Neuron (in vitro differentiated cells): ENCODE measurements around the gene ARG2.
A peak's percentile ranks its signal among the peaks of the same experiment; 100 is the strongest.
"Not testable (repeated sequence)": the region's sequence is repeated elsewhere in the genome, so short reads cannot be mapped to it uniquely, and the experiment has no call there.

Experiments
- H2AFZ ChIP-seq: one replicate; pipeline ENCODE4 v1.6.1; 2013; ENCODE audit warnings: low read depth, mild to moderate bottlenecking, inconsistent platforms, low read length, moderate library complexity
- H3K27me3 ChIP-seq: one replicate; pipeline ENCODE4 v1.6.1; 2013; ENCODE audit warnings: low read length; ENCODE audit not compliant: insufficient read depth
- H3K36me3 ChIP-seq: one replicate; pipeline ENCODE4 v1.6.1; 2013; ENCODE audit warnings: low read length; ENCODE audit not compliant: insufficient read depth
- H3K4me1 ChIP-seq: one replicate; pipeline ENCODE4 v1.6.1; 2013; ENCODE audit warnings: low read length; ENCODE audit not compliant: insufficient read depth
- H3K4me3 ChIP-seq: 2 replicates; pipeline ENCODE4 v1.5.1; 2013; ENCODE audit warnings: mild to moderate bottlenecking, low read length, moderate library complexity
- H3K9me3 ChIP-seq: one replicate; pipeline ENCODE4 v1.6.1; 2013; ENCODE audit warnings: low read length

ARG2 gene

DNA sequence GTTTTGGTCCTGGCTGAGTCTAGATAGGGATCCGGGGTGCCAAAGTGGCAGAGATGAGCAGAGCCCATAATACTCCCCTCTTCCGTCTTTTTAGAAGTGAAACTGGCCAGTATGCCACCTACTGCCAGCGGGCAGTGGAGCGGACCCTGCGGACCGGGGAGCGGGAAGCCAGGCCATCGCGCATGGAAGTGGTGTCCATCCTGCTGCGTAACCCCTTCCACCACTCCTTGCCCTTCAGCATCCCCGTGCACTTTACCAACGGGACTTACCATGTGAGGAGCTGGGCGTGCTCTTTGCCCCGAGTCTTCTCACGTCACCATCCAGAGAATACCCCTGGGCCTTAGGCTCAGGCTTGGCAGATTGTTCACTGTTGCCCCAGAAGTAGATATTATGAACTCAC is 40.7 kb upstream of the ARG2 start:
- no peaks in the 10 kb centered on the region for H3K9me3 ChIP-seq
- H3K4me1 ChIP-seq, result no peaks in the 10 kb centered on the region
- peaks cover 17% of the 10 kb centered on the region for H3K36me3 ChIP-seq

DNA sequence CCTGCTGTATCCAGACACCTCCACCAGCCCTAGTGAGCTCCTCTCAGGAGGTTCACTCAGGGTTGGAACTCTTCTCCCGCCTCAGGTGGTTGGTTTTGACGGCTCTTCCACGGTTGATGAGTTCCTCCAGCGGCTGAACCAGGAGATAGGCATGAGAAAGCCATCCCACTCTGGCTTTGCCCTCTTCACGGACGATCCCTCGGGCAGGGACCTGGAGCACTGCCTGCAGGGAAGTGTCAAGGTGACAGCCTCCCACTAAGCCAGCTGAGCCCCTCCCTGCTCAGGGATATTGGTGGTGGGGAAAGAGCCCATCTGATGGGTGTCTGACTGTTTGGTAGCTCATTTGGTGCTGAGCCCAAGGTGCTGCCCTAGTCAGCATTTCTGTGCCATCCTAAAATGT is 40.1 kb upstream of the ARG2 start:
- Histone ChIP-seq H3K36me3 (peaks cover 13% of the 10 kb centered on the region), H3K27me3 (no peaks in the 10 kb centered on the region), H3K4me3 (no peak overlapping the region), H3K9me3 (no peaks in the 10 kb centered on the region), H3K4me1 (no peaks in the 10 kb centered on the region), H2AFZ (no peak overlapping the region)

More for the DNA sequence above, 40.7 kb upstream of the ARG2 start:
- Histone ChIP-seq H2AFZ (no peak overlapping the region), H3K4me3 (no peak overlapping the region), H3K27me3 (no peaks in the 10 kb centered on the region)

DNA sequence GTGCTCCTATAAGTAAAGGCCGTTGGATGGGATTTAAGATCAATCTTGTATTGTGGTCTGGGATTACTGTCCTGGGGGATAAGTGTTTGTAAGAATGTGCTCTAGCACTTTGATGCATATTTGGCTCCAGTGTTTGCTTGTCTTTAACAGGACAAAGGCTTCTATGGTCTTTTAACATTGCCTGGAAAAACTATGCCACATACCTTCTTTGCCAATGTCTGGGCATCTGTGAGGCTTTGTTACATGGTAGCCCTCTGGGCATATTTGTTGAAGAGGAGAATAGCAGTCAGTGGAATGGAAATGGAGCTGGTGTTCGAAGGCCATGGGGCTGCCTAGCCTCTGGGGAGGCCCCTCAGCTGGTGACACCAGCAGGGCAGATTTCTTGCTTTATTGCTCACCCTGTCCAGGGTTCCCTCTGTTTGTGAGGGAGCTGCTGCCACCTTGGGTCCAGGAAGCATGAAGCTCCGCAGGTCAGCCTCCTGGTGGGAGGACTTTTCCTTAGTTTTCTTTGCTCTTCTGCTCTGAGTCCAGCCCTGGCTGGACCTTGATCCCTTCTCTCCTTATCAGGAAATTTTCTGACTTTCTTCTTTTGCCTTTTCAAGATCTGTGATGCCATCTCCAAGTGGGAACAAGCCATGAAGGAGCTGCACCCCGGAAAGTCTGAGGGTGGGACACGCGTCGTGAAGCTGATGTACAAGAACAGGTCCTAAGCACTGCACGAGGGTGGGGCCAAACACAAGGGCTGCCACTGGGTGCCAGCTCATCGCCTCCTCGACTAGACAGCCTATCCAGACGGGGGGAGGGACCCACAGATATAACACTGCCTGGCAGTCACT is 39.2 kb upstream of the ARG2 start:
- H3K27me3 ChIP-seq, result no peaks in the 10 kb centered on the region
- H2AFZ ChIP-seq, result no peak overlapping the region
- peaks cover 13% of the 10 kb centered on the region for H3K36me3 ChIP-seq
- no peaks in the 10 kb centered on the region for H3K9me3 ChIP-seq
- no peaks in the 10 kb centered on the region for H3K4me1 ChIP-seq
- H3K4me3 ChIP-seq, result no peak overlapping the region

DNA sequence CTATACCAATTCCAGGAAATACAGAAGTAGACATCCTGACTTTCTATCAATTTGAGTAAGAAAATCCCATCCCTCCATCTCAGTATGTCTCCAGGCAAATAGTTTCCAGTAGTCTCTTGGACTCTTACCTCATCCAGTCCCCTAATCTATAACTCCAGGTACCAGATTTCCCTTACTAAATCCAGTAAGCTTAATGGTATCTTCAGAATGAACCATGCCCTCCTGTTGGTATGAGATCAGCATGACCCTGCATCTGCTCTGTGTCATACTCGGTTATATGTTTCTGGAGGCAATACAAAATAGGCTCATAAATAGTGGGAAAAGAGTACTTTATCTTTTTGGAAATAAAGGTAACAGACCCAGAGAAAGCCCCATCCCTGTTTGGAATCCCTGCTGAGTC is 38.1 kb upstream of the ARG2 start:
- Histone ChIP-seq H3K9me3 (no peaks in the 10 kb centered on the region), H2AFZ (no peak overlapping the region), H3K36me3 (peaks cover 18% of the 10 kb centered on the region), H3K27me3 (no peaks in the 10 kb centered on the region), H3K4me3 (no peak overlapping the region), H3K4me1 (no peaks in the 10 kb centered on the region)

DNA sequence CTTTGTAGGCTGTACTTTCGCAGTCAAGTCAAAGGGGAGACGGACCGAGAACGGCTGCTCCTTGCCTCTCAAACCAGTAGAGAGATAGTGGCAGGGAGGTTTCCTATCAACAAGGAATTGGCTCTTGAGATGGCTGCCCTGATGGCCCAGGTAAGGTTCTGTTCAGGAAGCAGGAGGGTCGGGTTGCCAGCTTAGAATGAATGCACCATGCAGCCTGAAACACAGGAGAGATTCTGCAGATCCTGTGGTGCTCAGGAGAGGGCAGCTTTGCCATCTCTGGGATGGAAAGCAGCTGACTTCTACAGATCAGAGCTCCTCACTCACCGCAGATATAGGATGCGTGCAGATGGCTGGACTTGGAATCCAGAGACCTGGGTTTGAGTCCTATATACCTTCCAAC is 37.7 kb upstream of the ARG2 start:
- Histone ChIP-seq H3K4me1 (no peaks in the 10 kb centered on the region), H3K9me3 (no peaks in the 10 kb centered on the region), H3K36me3 (peaks cover 22% of the 10 kb centered on the region), H2AFZ (no peak overlapping the region), H3K4me3 (no peak overlapping the region), H3K27me3 (no peaks in the 10 kb centered on the region)

DNA sequence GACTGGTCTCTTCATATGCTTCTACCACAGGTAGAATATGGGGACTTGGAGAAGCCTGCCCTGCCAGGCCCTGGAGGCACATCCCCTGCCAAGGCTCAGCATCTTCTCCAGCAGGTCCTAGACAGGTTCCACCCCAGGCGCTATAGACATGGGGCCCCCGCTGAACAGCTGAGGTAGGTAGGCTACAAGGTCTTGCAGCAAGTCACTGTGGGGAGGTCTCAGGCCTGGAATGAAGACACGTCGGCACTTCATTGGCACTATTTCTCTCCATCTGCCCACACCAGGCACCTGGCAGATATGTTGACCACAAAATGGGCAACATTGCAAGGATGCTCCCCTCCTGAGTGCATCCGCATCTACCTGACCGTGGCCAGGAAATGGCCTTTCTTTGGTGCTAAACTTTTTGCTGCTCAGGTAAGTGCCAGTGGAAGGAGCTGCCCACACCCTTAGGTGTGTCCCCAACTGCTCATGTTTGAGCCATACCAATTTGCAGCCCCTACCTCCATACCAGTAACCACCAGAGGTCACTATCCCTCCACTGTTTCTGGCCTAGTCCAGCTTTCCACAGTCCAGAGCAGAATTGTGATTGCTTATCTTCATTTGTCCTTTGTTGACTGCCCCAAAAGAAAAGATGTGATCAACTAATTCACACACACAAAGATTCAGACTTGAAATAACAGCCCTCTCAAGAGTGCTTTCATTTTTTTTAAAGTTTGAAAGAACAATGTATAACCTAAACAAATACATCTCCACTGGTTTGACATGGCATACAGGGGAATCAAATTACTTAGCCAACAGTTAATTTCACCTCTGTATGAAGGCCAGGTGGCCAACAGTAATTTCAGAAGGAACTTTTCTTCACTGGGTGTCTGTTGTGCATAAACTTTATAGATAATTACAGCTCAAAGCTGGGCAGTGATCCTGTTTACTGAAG is 35.7 kb upstream of the ARG2 start:
- Histone ChIP-seq H3K36me3 (peaks cover 29% of the 10 kb centered on the region), H3K4me1 (no peaks in the 10 kb centered on the region), H2AFZ (no peak overlapping the region), H3K9me3 (no peaks in the 10 kb centered on the region), H3K4me3 (no peak overlapping the region), H3K27me3 (no peaks in the 10 kb centered on the region)

DNA sequence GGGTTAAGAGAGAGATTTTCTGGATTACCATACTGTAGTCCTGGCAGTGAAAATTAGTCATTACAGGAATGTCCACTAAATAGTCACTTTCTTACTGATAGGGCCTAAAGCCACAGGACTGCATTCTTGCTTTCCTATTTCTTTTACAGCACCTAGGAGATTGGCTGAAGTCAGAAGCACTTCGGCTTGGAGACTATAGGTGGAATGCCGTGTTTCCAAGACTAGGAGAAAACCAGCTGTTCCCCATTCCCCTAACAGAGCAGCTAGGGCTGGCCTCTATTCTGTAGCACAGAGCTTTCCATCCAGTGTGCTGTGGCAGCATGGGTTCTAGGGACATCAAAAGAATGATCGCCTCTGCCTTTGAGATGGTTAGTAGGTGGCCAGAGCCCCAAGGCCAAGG is 34.7 kb upstream of the ARG2 start:
- Histone ChIP-seq H3K4me1 (no peaks in the 10 kb centered on the region), H2AFZ (no peak overlapping the region), H3K27me3 (no peaks in the 10 kb centered on the region), H3K9me3 (no peaks in the 10 kb centered on the region), H3K36me3 (peaks cover 29% of the 10 kb centered on the region), H3K4me3 (no peak overlapping the region)

DNA sequence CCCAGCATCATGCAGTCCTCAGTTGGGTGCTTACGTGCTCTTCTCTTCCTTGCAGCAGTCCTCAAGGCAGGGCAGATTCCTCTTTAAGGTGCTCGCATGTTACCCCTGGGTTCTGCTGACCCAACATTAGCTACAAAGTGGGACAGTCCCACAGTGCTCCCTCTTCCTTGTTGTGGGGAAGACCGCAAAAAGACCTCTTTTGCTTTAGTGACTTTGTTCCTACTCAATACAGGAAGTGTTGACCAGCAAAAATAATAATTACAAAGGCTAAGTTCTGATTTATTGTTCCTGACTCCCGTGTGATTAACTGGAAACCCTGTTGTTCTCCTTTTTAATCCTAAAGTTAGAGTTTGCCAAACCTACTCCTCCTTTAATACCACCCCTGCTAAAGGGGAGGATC is 33.4 kb upstream of the ARG2 start:
- H2AFZ ChIP-seq, result no peak overlapping the region
- H3K4me3 ChIP-seq, result no peak overlapping the region
- H3K36me3 ChIP-seq, result peaks cover 30% of the 10 kb centered on the region
- H3K4me1 ChIP-seq, result no peaks in the 10 kb centered on the region
- no peaks in the 10 kb centered on the region for H3K27me3 ChIP-seq
- H3K9me3 ChIP-seq, result no peaks in the 10 kb centered on the region

DNA sequence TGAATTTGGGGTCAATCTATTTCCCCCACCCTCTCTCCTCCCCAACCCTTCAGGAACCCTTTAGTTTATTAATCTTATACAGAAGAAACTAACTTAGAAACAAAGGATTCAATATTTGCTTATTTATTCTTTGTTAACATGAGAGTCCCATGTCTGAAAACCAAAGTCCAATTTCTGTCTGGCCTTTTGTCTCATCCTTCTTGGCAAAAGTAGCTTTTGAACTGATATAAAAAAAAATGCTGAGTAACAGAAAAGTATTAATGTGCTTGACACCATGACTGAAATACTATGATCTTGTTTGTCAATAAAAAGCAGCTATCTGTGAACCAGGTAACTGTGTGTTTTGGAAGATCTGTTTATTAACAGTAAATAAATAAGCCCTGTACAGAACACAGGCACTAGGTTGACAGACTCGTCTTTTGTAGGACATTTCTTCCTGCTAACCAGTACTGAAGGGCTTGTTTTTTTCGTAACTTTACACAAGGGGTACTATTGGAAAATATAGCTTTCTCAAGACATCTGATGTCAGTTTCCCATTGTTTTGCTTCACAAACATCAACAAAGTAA is 30.4 kb upstream of the ARG2 start:
- H3K36me3 ChIP-seq, result peaks cover 37% of the 10 kb centered on the region

DNA sequence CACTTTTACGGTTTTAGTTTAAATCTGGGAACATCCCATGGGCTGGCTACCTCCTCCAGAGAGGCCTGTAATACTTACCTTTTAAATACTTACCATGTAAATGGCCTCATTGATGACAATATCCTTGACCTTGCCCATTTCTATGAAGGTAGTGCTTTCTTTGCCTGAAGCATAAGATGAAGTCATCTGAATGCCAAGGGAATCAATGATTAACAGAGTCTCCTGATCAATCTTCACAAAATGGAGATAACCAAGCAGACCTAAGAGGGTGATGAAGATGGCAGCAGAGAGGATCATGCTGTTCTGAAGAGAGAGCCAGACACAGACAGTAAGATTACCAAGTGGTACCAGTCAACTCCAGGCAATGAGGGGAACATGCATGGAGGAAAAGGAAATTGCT is 26.1 kb upstream of the ARG2 start:
- H3K27me3 ChIP-seq, H3K4me3 ChIP-seq, H3K4me1 ChIP-seq, H3K9me3 ChIP-seq, H2AFZ ChIP-seq: not testable (repeated sequence)
- H3K36me3 ChIP-seq, result peaks cover 14% of the 10 kb centered on the region

More for the DNA sequence above, 30.4 kb upstream of the ARG2 start:
- Histone ChIP-seq H3K9me3 (no peaks in the 10 kb centered on the region), H3K27me3 (no peaks in the 10 kb centered on the region), H3K4me1 (no peaks in the 10 kb centered on the region), H2AFZ (no peak overlapping the region), H3K4me3 (no peak overlapping the region)

DNA sequence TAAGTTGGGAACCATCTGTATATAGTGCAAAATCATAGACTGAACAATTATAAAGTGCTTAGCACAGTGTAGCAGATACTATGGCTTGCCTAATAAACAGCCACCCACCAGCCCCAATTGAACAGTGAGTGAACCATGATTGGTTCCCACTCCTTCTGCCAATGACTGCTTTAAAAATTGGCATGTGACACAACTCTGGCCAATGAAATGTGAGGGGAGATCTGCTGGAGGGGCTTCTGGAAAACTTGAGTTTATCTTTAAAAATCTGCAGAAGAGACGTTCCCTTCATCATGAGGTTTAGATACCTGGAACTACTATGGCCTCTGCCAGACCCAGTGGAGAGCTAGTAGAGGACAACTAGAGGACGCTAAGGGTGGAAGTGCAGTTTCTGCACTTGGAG is 24.3 kb upstream of the ARG2 start:
- Histone ChIP-seq H3K4me3 (no peak overlapping the region), H3K9me3 (no peaks in the 10 kb centered on the region), H2AFZ (no peak overlapping the region), H3K36me3 (peaks cover 6% of the 10 kb centered on the region), H3K4me1 (peaks cover 5% of the 10 kb centered on the region), H3K27me3 (no peaks in the 10 kb centered on the region)

DNA sequence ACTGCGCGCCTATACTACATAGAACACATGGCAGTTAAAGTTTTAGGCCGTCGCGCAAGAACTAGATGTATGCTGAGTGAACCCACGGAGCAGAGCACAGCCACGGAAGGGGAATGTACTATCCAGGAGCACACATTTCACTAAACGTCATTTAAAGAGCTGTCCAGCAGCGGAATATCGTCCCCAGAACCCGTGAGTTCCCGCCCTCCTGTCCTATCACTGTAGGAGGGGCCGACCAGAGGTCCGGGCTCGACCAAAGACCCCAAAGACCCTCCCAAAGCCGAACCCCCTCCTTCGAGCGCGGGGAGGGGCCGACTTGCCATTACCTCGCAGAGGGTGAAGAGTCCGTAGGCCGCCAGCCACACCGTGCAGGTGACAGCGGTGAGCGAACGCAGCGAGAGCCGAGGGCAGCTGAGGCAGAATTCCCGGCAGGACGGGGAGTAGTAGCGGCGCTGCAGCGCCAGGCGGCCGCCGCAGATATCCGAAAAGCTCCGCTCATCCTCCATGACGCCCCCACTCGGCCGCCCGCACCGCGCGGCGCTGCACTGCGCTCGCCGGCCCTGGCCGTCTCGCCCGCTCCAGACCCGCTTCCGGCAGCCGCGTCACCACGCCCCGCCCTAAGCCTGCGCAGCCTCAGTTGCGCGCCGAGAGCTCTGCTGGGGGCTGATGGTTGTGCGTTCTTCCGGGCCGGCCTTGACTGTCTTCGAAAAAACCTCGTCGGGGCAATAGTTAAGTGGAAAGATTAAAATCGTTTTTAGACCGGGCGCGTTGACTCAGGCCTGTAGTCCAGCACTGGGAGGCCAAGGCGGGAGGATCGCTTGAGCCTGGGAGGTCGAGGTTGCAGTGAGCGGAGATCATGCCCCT is 19.8 kb upstream of the ARG2 start, which contains the start of gene PIGH:
Gene PIGH, minus strand, starts transcription at position 571 of the 864 bp plus-strand sequence. Its CDS starts 65 bp downstream, at position 506.
- Histone ChIP-seq H3K4me3 (peak within 1 kb of the TSS; percentile 76), H3K4me1 (peaks cover 5% of the 10 kb centered on the region), H2AFZ (peak within 1 kb of the TSS; percentile 98), H3K9me3 (no peaks in the 10 kb centered on the region), H3K36me3 (no peaks in the 10 kb centered on the region), H3K27me3 (no peaks in the 10 kb centered on the region)
